K562 (cell line): Measurements from ENCODE around the gene TMEM204.

Experiments used
- CTCF ChIP-seq, 3 experiments: IDR thresholded peaks in 2 of 3; conservative IDR thresholded peaks in 1 of 3; 2 replicates each; pipeline ENCODE4 v1.5.1; 2011 to 2012; ENCODE audit warnings: low read length in 3 of 3, mild to moderate bottlenecking in 3 of 3, control low read depth in 2 of 3, improper control_type of control experiment in 1 of 3, inconsistent platforms in 1 of 3, low read depth in 1 of 3, mixed read lengths in 1 of 3, moderate library complexity in 1 of 3; ENCODE audit not compliant: insufficient read depth in 2 of 3
- GABPA ChIP-seq: fragments of 200-800 bp; sonication (Bioruptor generic); conservative IDR thresholded peaks from 2 replicates; pipeline ENCODE4 v1.6.1; 2016; ENCODE audit warnings: low read depth, missing genetic modification characterization, missing compliant biosample characterization
- RAD21 ChIP-seq, 2 experiments: fragments of 250-450 bp in 1 of 2; fragments of 450-650 bp in 1 of 2; sonication (Bioruptor Pico) in 1 of 2; formaldehyde crosslinking in 1 of 2; IDR thresholded peaks in 1 of 2; conservative IDR thresholded peaks in 1 of 2; 2 replicates each; pipeline versions ENCODE4 v1.4.0 to v1.8.0; 2020 to 2022; ENCODE audit warnings: mild to moderate bottlenecking in 2 of 2, moderate library complexity in 1 of 2
- TAF1 ChIP-seq: IDR thresholded peaks from 2 replicates; pipeline ENCODE4 v1.6.1; 2011; ENCODE audit warnings: mild to moderate bottlenecking, low read length, moderate library complexity; ENCODE audit not compliant: insufficient read depth, control insufficient read depth, severe bottlenecking; ENCODE audit errors: extremely low read depth

DNA sequence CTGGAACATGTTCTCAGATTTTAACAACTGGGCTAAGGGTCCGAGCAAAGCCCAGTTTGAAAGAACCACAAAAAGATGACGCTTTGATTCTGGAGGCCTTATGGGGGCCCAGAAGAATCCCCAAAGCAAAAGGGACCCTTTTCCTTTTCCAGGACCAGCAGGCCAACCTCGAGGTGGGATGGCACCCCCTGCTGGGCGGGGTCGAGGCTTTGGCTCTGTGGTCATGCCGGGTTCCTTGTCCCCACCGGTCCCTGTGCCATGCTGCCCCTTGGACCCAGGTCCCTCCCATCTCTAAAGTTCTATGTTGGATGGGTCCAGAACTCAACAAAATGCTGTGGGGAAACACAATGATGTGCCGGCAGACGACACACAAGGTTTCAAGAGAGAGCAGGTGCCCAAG lies 30.9 kb downstream of the TMEM204 start:
- peak; percentile 48 to 54 (median 51) for TF ChIP-seq CTCF (IDR thresholded peaks at IDR 0.05 in 2 of 3, conservative IDR thresholded peaks at IDR 0.05 in 1 of 3; ENCODE audit: insufficient read depth in 2 of 3, low read depth in 1 of 3, low read length in 3 of 3)
- TF ChIP-seq GABPA (tag), result no peak
- peak in 1 of 2 experiments; percentile 59; a peak in 2 of 4 replicates for TF ChIP-seq RAD21 (CRISPR knock-in tag; conservative IDR thresholded peaks at IDR 0.05 in 1 of 2, IDR thresholded peaks at IDR 0.05 in 1 of 2)
- no peak for TF ChIP-seq TAF1
